NOMO-1 (cell line): ENCODE measurements around the gene NR6A1.

Experiments used
- DNase-seq, 2 experiments: peaks; one replicate each; lab custom pipeline; 2025; ENCODE audit not compliant: unreplicated experiment in 2 of 2; lab: John Stamatoyannopoulos, UW

The NR6A1 gene

GRCh38 chr9:124479947-124480620 lies 291.0 kb downstream of the NR6A1 start:
- no peak for DNase-seq

- no peak for DNase-seq
Observed at GRCh38 chr9:124479371-124479770, 291.7 kb downstream of the NR6A1 start.

- DNase-seq: no peak
Observed at GRCh38 chr9:124478354-124478753, 292.8 kb downstream of the NR6A1 start.

- DNase-seq: no peak
Observed at GRCh38 chr9:124477648-124478285, 293.3 kb downstream of the NR6A1 start.

GRCh38 chr9:124477211-124477647 lies 293.9 kb downstream of the NR6A1 start:
- DNase-seq: no peak

GRCh38 chr9:124475868-124476690 lies 295.0 kb downstream of the NR6A1 start:
- DNase-seq: no peak

GRCh38 chr9:124475158-124475867 lies 295.8 kb downstream of the NR6A1 start:
- DNase-seq: no peak

GRCh38 chr9:124474151-124474550 lies 297.0 kb downstream of the NR6A1 start:
- no peak for DNase-seq

GRCh38 chr9:124473310-124473709 lies 297.8 kb downstream of the NR6A1 start:
- no peak for DNase-seq

GRCh38 chr9:124472770-124473169 lies 298.3 kb downstream of the NR6A1 start:
- no peak for DNase-seq

GRCh38 chr9:124471761-124472160 lies 299.4 kb downstream of the NR6A1 start:
- DNase-seq: no peak

- no peak for DNase-seq
Observed at GRCh38 chr9:124470726-124471125, 300.4 kb downstream of the NR6A1 start.

- DNase-seq: no peak
Observed at GRCh38 chr9:124470306-124470705, 300.8 kb downstream of the NR6A1 start.

GRCh38 chr9:124469011-124469832 lies 301.9 kb downstream of the NR6A1 start:
- DNase-seq: no peak

GRCh38 chr9:124468061-124468740 lies 302.9 kb downstream of the NR6A1 start:
- DNase-seq: no peak

- no peak for DNase-seq
Observed at GRCh38 chr9:124467410-124468060, 303.6 kb downstream of the NR6A1 start.
